Endothelial cell (in vitro differentiated cells): ENCODE data around the gene RBM39. TPM values are rescaled to one million over a fixed set of nuclear protein-coding genes. Genes with fewer than 3 reads are reported as not detected.

Experiments
- DNase-seq: peaks from one replicate; pipeline ENCODE4 v3.0.0; 2021; ENCODE audit warnings: low spot score
- H3K27ac Mint-ChIP-seq: one replicate; pipeline ENCODE4 v1.8.0; 2021; ENCODE audit warnings: mixed read lengths, inconsistent platforms; ENCODE audit not compliant: unreplicated experiment
- H3K27me3 Mint-ChIP-seq: one replicate; pipeline ENCODE4 v1.8.0; 2021; ENCODE audit warnings: mild to moderate bottlenecking, moderate library complexity, mixed read lengths, inconsistent platforms; ENCODE audit not compliant: unreplicated experiment
- H3K36me3 Mint-ChIP-seq: one replicate; pipeline ENCODE4 v1.8.0; 2021; ENCODE audit warnings: mild to moderate bottlenecking, low read depth, mixed read lengths, inconsistent platforms; ENCODE audit not compliant: unreplicated experiment
- H3K4me1 Mint-ChIP-seq: one replicate; pipeline ENCODE4 v1.8.0; 2021; ENCODE audit warnings: mild to moderate bottlenecking, mixed read lengths, inconsistent platforms; ENCODE audit not compliant: unreplicated experiment
- H3K4me3 Mint-ChIP-seq: one replicate; pipeline ENCODE4 v1.8.0; 2021; ENCODE audit warnings: mild to moderate bottlenecking, mixed read lengths, inconsistent platforms; ENCODE audit not compliant: unreplicated experiment
- H3K9me3 Mint-ChIP-seq: one replicate; pipeline ENCODE4 v1.8.0; 2021; ENCODE audit warnings: mixed read lengths, inconsistent platforms; ENCODE audit not compliant: unreplicated experiment
- CTCF ChIP-seq: fragments of 200-600 bp; sonication (generic); IDR thresholded peaks from one replicate; pipeline ENCODE4 v1.5.0; 2021; ENCODE audit warnings: antibody characterized with exemption; ENCODE audit not compliant: unreplicated experiment
- total RNA-seq: library from RNA; stranded (reverse); fragmentation: NEBNext Ultra II Directional; extraction: Animal tissue kit (Norgen Biotek cat#: 25700); gene quantifications from one replicate; pipeline ENCODE4 v1.2.1, GENCODE V29; 2021; ENCODE audit not compliant: unreplicated experiment

Gene RBM39
- total RNA-seq, 1 donor from 2014 or later = 308 TPM

DNA sequence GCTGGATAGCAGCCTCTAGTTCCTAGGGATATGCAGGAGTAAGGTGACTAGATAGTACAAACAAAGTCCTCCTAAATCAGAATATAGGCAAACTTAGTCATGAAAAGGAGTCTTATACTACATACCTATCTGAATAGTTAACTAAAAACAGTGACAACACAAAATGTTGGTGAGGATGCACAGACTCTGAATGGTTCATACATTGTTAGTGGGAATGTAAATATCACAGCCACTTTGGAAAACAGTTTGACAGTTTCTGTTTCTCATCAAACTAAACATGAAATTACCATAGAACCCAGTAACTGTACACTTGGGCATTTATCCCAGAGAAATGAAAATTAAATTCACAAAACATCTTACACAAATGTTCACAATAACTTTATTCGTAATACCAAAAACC lies 60.1 kb downstream of the RBM39 start:
- H3K4me1 Mint-ChIP-seq = peaks cover 6% of the 10 kb centered on the region
- no peak overlapping the region for H3K4me3 Mint-ChIP-seq
- no peaks in the 10 kb centered on the region for H3K9me3 Mint-ChIP-seq
- TF ChIP-seq CTCF = no peak
- H3K36me3 Mint-ChIP-seq = peaks cover 6% of the 10 kb centered on the region
- H3K27me3 Mint-ChIP-seq = no peaks in the 10 kb centered on the region
- no peak overlapping the region for H3K27ac Mint-ChIP-seq
- no peak for DNase-seq

DNA sequence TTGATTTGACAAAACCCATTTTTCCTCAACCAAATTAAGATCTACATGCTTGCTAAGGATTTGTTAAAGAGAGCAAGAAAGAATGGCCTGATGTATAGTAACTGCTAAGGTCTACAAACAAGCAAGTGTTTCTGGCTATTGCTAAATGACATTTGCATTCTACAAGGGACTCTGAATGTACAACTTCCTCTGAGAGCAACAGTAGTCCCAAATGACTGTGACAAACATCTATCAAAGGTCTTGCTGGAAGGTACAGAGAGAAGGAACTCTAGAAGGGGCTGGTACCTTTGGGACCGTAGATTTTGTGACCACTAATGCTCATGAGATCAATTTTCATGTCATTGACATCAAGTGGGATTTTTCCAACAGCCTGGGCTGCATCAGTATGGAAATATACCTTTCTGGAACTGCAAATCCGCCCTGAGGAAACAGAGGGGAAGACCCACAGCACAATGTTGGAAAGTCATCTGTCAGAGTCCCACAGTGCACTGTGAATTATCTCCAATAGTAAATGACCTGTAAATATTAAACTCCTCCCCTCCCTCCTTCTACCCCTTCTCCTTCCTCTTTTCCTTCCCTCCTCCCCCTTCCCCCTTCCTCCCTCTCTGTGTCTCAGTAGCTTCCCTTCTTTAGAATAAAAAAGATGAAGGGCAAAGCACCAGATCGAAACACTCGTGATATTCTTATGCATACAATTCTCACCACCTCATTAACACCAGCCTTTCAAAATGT lies 61.4 kb downstream of the RBM39 start:
- H3K9me3 Mint-ChIP-seq = no peaks in the 10 kb centered on the region
- no peak overlapping the region for H3K4me3 Mint-ChIP-seq
- no peaks in the 10 kb centered on the region for H3K27me3 Mint-ChIP-seq
- no peak for DNase-seq
- no peaks in the 10 kb centered on the region for H3K36me3 Mint-ChIP-seq
- peaks cover 6% of the 10 kb centered on the region for H3K4me1 Mint-ChIP-seq
- no peak overlapping the region for H3K27ac Mint-ChIP-seq
- no peak for TF ChIP-seq CTCF

- H3K4me1 Mint-ChIP-seq = no peaks in the 10 kb centered on the region
- no peak overlapping the region for H3K4me3 Mint-ChIP-seq
- peaks cover 2% of the 10 kb centered on the region for H3K27me3 Mint-ChIP-seq
- no peaks in the 10 kb centered on the region for H3K9me3 Mint-ChIP-seq
- DNase-seq = no peak
- H3K27ac Mint-ChIP-seq = no peak overlapping the region
- TF ChIP-seq CTCF = no peak
- H3K36me3 Mint-ChIP-seq = peaks cover 14% of the 10 kb centered on the region
Observed at GRCh38 chr20:35674921-35675320, 67.1 kb downstream of the RBM39 start.

GRCh38 chr20:35673884-35674283 lies 68.2 kb downstream of the RBM39 start:
- Mint-ChIP-seq H3K27ac (no peak overlapping the region), H3K4me1 (no peaks in the 10 kb centered on the region), H3K27me3 (peaks cover 2% of the 10 kb centered on the region), H3K4me3 (no peak overlapping the region), H3K9me3 (no peaks in the 10 kb centered on the region), H3K36me3 (peaks cover 18% of the 10 kb centered on the region)
- DNase-seq = no peak
- no peak for TF ChIP-seq CTCF

DNA sequence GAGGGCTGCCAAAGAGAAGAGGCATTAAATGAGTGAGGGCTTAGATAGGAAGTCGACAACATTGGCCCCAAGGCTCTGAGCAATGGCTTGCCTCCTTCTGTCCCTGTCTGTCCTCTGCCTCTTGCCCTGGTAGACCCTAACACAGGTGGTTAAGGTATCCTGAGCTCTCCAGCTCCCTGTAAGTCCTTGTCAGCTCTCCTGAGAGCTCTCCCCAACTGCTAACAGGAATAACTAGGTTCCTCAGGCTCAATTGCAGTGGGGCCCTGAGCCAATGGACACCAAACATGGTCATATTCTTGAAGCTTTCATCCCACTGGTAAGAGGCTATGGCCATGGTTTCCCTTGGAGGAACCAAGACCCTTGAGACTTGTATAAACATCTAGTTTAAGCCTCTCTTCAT lies 72.4 kb downstream of the RBM39 start:
- H3K4me1 Mint-ChIP-seq = peaks cover 3% of the 10 kb centered on the region
- no peak for TF ChIP-seq CTCF

More for the DNA sequence above, 72.4 kb downstream of the RBM39 start:
- DNase-seq = no peak
- no peaks in the 10 kb centered on the region for H3K9me3 Mint-ChIP-seq
- H3K27ac Mint-ChIP-seq = no peak overlapping the region
- H3K27me3 Mint-ChIP-seq = no peaks in the 10 kb centered on the region
- H3K4me3 Mint-ChIP-seq = no peak overlapping the region
- H3K36me3 Mint-ChIP-seq = peaks cover 20% of the 10 kb centered on the region
